Stimulated activated CD4-positive, alpha-beta T cell treated with anti-CD3 and anti-CD28 coated beads, TNF-alpha, amount 100 ng/mL, for 4 hours (primary cell): ENCODE results near the gene CPZ.
"Not testable (repeated sequence)": the region's sequence is repeated elsewhere in the genome, so short reads cannot be mapped to it uniquely, and the experiment has no call there.

Experiments
- DNase-seq, 3 experiments: peaks; one replicate each; pipeline ENCODE4 v3.0.0-alpha.2; 2020; ENCODE audit warnings: low read depth in 3 of 3

The CPZ gene

GRCh38 chr4:8609824-8610350 lies 17.3 kb downstream of the CPZ start:
- DNase-seq = no peak

- DNase-seq = no peak
Measured at GRCh38 chr4:8610858-8611616, 18.5 kb downstream of the CPZ start.

GRCh38 chr4:8612646-8613045 lies 20.1 kb downstream of the CPZ start:
- no peak for DNase-seq

DNA sequence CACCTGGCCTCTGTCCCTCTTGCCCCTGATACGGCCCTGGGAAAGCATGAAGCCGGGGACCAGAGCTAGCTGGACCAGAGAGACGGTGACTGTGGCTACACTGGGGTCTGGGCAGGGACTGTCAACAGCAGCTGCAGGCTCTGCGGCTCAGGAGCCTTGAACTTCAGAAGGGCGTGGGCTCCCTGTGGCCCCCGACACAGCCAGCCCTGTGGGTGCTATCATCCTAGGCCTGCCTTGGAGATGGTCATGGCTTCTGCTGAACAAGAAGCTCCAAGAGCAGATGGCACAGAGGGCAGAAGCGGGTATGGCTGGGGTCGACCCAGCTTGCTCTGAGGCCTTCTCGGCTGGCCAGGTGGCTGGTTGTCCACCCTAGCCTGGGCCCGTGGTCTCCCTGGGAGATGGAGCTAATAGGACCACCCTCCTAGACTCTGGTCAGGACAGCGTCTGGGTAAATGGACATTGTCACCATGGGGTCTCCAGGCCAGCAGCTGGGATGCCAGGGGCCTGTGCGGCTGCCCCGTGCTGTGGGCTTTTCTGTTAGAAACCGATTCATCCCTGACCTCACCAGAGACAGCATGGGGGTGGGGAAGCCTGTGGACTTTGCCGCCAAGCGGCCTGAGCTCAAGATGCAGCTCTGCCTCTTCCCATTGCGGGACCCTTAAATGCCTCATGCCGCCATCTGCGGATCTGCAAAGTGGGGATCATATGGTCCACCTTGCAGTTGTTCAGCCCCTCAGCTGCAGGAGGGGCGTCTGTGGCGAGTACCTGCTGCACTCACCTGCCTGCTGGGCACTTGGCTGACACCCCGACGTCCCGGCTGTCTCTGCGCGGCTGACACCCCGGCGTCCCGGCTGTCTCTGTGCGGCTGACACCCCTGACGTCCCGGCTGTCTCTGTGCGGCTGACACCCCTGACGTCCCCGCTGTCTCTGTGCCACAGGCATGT lies 21.1 kb downstream of the CPZ start:
- no peak for DNase-seq

- DNase-seq = no peak
Measured at GRCh38 chr4:8614365-8615193, 22.0 kb downstream of the CPZ start.

DNA sequence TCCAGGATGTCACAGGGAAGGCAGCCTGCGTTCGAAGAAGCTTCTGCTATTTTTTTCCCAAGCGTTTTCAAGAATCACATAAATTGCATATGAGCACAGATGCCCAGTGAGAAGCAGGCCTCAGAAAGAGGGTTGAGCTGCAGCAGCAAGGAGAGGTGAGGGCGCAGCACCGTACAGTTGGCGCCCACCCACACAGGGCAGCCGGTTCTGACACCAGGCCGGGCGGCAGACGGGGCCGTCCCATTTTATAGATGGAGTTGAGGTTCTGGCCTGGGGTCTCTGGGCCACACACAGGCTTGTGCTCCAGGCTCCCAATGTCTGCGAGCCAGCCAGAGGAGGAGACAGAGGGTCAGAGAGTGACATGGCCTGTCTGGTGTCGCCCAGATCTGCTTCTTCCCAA lies 22.8 kb downstream of the CPZ start:
- DNase-seq = no peak

GRCh38 chr4:8615921-8616787 lies 23.6 kb downstream of the CPZ start:
- DNase-seq = no peak

GRCh38 chr4:8616831-8617230 lies 24.3 kb downstream of the CPZ start:
- no peak for DNase-seq

GRCh38 chr4:8617486-8618040 lies 25.0 kb downstream of the CPZ start:
- no peak for DNase-seq

GRCh38 chr4:8618421-8618820 lies 25.9 kb downstream of the CPZ start:
- no peak for DNase-seq

- no peak for DNase-seq
Measured at GRCh38 chr4:8618961-8619720, 26.6 kb downstream of the CPZ start.

DNA sequence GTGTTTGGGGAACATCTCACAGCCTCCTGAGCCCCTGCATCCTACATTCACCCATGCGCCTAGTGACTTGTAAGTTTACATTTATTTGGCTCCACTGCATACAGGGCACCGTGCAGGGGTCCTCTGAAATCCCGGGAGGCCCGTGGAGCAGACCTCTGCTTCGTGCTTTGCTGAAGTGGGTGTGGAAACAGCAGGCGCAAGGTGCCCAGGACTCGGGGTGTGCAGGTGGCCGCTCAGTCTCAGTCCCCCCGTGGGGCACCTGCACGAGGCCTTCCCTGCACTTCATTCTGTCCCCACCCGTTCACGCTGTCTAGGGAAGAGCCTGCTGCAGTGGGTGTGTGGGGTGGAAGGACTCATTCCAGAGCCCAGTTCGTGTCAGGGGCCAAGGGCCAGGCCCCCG lies 28.6 kb downstream of the CPZ start:
- DNase-seq = not testable (repeated sequence)

DNA sequence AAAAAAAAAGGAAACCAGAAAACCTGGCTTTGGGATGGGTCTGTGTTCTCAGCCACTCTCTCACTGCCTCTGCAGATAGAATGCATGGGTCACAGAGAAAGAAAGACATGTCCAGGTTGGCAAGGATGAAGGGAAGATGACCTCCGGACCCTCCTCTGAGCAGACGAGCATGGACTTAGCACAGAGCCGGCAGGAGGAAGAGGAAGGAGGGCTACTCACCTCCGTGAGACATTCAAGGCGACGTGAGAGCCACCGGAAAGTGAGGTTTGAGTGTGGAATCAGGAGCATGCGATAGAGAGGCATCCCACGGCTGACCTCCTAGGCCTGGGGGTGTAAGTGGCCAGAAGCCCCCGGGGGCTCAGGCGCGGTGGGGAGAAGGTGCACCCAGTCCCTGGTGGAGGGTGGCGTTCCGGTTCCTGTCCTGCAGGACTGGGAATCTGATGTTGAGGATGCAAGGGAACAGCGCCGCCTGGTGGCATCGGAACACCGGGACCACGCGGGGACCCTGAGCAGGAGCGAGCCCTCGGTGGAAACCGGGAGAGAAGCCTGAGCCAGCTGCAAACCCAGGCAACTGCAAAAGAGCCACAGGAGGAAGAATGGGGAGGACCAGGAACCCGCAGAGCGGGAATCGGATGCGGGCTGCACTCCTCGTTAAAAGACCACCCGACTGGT lies 32.2 kb downstream of the CPZ start:
- DNase-seq = not testable (repeated sequence)

DNA sequence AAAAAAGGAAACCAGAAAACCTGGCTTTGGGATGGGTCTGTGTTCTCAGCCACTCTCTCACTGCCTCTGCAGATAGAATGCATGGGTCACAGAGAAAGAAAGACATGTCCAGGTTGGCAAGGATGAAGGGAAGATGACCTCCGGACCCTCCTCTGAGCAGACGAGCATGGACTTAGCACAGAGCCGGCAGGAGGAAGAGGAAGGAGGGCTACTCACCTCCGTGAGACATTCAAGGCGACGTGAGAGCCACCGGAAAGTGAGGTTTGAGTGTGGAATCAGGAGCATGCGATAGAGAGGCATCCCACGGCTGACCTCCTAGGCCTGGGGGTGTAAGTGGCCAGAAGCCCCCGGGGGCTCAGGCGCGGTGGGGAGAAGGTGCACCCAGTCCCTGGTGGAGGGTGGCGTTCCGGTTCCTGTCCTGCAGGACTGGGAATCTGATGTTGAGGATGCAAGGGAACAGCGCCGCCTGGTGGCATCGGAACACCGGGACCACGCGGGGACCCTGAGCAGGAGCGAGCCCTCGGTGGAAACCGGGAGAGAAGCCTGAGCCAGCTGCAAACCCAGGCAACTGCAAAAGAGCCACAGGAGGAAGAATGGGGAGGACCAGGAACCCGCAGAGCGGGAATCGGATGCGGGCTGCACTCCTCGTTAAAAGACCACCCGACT lies 37.8 kb downstream of the CPZ start:
- DNase-seq = not testable (repeated sequence)

DNA sequence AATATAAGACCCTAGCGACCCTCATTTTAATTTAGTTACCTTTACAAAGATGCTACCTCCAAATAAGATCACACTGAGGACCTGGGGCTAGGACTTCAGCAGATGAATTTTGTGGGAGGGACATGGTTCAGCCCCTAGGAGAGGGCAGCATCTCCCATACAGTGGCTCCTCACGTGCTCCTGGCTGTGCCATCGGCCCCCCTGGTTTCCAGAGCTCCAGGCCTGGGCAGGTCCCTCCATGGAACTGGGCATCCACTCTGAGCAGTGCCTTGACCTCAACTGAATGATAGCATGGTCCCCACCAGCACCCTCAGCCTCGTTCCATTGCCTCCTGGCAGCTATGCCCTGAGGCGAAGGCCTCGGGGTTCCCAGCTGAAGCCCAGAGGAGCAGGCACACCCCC lies 39.3 kb downstream of the CPZ start:
- not testable (repeated sequence) for DNase-seq

- not testable (repeated sequence) for DNase-seq
Measured at GRCh38 chr4:8634773-8635172, 42.2 kb downstream of the CPZ start.

DNA sequence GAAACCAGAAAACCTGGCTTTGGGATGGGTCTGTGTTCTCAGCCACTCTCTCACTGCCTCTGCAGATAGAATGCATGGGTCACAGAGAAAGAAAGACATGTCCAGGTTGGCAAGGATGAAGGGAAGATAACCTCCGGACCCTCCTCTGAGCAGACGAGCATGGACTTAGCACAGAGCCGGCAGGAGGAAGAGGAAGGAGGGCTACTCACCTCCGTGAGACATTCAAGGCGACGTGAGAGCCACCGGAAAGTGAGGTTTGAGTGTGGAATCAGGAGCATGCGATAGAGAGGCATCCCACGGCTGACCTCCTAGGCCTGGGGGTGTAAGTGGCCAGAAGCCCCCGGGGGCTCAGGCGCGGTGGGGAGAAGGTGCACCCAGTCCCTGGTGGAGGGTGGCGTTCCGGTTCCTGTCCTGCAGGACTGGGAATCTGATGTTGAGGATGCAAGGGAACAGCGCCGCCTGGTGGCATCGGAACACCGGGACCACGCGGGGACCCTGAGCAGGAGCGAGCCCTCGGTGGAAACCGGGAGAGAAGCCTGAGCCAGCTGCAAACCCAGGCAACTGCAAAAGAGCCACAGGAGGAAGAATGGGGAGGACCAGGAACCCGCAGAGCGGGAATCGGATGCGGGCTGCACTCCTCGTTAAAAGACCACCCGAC lies 43.5 kb downstream of the CPZ start:
- DNase-seq = not testable (repeated sequence)

GRCh38 chr4:8637456-8637984 lies 45.0 kb downstream of the CPZ start:
- DNase-seq = no peak
